Measurements from ENCODE around the gene PGK2.

DNA sequence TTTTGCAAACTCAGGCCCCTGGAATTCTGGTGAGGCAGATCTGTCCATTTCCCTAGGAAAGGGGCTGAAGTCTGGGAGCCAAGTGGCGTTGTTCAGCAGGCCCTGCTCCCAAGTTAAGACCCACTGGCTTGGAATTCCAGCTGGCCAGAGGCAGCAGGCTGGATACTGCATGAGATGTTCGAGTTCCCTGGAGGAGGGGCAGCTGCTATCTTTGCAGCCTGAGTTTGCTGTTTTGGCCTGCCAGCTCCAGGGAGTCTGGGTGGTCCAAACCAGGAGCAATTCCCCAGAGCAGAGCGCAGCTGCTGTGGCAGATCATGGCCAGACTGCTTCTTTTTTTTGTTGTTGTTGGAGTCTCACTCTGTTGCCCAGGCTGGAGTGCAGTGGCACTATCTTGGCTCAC, 18.2 kb upstream of the PGK2 start:
- no peak for TF ChIP-seq RARB (CRISPR knock-in tag; IDR thresholded peaks at IDR 0.05)
- TF ChIP-seq ZNF8 (CRISPR knock-in tag; IDR thresholded peaks at IDR 0.05) = no peak
- TF ChIP-seq ZFP3 (CRISPR knock-in tag; IDR thresholded peaks at IDR 0.05) = no peak
- TF ChIP-seq ISL1 (CRISPR knock-in tag; IDR thresholded peaks at IDR 0.05) = no peak
- TF ChIP-seq SNAI2 (CRISPR knock-in tag; IDR thresholded peaks at IDR 0.05) = no peak
